ENCODE data around the gene CDH5.
A peak's percentile ranks its signal among the peaks of the same experiment; 100 is the strongest.
"Not testable (repeated sequence)": the region's sequence is repeated elsewhere in the genome, so short reads cannot be mapped to it uniquely, and the experiment has no call there.

The CDH5 gene, protein sequence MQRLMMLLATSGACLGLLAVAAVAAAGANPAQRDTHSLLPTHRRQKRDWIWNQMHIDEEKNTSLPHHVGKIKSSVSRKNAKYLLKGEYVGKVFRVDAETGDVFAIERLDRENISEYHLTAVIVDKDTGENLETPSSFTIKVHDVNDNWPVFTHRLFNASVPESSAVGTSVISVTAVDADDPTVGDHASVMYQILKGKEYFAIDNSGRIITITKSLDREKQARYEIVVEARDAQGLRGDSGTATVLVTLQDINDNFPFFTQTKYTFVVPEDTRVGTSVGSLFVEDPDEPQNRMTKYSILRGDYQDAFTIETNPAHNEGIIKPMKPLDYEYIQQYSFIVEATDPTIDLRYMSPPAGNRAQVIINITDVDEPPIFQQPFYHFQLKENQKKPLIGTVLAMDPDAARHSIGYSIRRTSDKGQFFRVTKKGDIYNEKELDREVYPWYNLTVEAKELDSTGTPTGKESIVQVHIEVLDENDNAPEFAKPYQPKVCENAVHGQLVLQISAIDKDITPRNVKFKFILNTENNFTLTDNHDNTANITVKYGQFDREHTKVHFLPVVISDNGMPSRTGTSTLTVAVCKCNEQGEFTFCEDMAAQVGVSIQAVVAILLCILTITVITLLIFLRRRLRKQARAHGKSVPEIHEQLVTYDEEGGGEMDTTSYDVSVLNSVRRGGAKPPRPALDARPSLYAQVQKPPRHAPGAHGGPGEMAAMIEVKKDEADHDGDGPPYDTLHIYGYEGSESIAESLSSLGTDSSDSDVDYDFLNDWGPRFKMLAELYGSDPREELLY

DNA sequence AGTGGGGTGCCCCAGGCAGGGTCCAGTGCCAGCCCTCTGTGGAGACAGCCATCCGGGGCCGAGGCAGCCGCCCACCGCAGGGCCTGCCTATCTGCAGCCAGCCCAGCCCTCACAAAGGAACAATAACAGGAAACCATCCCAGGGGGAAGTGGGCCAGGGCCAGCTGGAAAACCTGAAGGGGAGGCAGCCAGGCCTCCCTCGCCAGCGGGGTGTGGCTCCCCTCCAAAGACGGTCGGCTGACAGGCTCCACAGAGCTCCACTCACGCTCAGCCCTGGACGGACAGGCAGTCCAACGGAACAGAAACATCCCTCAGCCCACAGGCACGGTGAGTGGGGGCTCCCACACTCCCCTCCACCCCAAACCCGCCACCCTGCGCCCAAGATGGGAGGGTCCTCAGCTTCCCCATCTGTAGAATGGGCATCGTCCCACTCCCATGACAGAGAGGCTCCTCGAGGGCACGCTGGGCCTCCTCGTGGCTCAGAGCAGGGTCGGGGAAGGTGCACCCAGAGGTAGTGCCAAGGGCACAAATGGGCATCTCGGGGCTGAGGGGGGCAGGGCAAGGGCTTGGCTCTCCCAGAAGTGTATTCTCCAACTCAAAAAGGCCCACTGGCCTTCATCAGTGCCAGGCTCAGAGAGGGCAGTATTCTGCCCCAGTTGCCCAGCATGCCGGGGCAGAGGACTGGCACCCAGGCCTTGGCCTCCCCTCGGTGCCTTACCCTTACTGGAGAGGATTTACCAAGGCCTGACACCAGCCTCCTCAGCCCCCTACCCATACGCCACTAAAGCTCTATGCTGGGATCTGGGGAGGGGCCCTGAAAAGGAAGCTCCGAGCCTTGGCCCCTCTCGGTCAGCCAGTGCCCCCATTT lies at the start of gene CDH5:
TSS of gene CDH5 (plus strand) at position 259 of the 867 bp plus-strand sequence. CDS start 12,647 bp downstream, outside the sequence.
- no peak for DNase-seq (ENCODE audit: low read depth)

DNA sequence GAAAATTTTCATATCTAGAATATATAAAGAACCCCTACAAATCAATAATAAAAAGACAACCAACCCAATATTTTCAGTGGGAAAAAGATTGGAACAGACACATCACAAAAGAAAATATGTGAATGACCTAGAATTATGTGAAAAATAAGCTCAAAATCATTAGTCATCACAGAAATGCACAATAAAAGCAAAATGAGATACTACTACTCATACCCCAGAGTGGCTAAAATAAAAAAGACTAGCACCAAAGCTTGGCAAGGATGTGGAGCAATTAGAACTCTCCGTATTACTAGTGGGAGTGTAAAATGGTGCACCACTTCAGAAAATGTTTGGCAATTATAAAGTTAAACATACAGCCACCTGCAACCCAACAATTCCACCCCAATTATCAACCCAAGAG lies 48.0 kb upstream of the CDH5 start:
- no peak for DNase-seq (ENCODE audit: low read depth)

DNA sequence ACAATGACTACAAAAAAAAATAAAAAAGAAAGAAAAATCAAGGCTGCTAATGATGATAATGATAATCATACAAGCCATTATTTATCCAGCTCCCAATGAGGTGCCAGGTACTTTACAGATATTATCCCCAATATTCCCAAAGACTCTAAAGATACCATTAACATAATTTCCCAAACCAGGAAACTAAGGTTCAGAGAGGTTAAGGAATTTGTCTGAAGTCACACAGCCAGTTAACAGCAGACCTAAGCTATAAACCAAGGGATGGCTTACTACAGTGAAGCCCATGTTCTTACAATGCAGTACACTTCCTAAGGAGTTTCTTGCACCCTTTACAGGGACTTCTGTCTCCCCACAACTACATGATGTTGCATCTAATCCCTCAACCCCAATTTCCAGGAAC lies 45.7 kb upstream of the CDH5 start:
- DNase-seq (ENCODE audit: low read depth) = no peak

DNA sequence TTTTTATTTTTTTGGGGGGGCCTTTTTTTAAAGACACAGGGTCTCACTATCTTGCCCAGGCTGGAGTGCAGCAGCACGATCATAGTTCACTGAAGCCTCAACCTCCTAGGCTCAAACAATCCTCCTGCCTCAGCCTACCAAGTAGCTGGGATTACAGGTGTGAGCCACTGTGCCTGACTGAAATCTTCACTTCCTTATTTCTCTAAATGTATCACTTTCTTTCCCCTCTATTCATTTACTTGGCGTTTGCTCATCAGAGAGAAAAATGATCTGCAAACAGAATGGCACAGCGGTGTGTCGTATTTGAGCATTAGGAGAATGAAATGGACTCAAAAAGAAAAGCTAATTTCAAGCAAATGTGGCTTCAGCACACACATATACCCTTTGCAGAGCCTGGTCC lies 44.3 kb upstream of the CDH5 start:
- no peak for DNase-seq (ENCODE audit: low read depth)

DNA sequence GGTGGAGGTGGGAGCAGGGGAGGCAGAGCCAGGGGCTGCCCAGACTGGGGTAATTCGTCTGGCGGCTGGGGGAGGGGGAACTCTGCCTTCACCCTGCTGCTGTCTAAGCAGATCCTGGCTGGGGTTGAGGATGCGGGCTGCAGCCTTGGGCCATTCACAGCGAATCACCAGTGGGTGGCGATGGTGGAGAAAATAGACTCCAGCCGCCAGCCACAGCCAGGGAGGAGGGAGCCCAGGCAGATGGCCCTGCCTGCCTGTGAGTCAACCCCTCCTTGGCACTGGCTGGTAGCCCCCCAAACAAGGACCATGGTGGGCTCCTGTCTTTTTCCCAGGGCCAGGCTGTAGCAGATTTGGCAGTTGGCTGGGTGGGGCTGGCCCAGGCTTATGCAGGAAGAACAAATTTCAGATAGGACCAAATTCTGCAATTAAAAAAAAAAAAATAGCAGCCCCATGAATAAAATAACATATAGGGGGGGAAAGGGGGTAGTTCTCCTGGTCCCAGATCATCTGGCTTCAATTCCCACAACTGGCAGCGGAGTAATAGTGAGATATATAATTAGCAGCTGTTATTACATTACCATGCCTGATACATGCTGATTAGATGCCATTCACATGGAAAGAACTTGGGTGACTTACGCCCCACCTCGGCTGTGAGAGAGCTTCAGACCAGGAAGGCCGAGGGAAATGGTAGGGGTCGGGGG lies 41.5 kb upstream of the CDH5 start:
- DNase-seq (ENCODE audit: low read depth) = no peak

DNA sequence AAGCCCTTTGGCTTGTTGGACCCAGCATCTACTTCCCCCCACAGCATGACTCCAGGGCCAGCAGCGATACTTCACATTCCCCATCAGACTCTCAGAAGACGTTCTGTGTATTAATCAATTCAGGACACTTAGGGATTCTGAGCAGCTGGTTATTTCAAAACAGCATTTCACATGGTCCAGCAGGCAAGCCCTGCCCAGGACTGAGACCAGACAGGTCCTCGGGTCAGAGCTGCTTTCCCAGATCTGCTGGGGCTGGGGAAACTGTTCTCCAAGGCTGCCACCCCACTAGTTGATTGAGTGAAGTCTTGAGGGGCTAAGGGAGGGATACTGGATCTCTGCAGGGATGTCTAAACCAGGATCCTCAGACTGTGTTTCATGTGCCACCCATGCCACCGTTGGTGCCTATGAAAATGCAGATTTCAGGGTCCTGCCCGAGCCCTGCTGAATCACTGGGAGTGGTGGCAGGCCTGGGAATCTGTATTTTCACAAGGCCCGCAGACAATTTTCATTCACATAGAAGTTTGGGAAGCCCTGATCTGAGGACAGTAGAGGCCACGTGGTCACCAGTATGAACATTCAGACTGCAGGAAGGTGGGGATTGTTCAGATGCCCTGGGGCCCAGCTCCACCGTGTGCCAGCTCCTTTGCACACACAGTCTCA lies 40.6 kb upstream of the CDH5 start:
- DNase-seq (ENCODE audit: low read depth) = no peak

DNA sequence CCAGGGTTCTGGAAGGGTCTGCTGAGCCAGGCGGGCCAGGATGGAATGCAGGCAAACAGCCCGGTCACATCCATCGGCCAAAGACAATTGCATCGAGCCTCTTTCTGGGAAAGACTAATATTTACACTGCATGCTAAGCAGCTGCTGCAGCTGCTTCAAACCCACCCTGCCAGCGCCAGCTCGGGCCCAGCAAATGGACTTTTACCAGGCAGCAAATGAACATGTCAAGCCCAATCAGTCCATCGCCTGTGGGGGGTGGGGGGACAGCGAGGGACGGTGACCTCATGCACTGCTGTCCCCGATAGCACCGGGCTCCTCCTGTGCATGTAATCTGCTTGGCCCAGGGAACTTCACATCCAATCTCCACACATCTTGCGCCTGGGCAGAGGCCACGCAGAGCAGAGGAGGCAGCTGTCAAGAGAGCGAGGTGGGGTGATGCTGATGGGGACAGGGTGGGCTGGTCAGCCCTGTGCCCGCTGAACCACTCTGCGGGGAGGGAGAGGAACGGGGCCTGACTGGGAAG lies 39.4 kb upstream of the CDH5 start:
- DNase-seq (ENCODE audit: low read depth) = no peak

DNA sequence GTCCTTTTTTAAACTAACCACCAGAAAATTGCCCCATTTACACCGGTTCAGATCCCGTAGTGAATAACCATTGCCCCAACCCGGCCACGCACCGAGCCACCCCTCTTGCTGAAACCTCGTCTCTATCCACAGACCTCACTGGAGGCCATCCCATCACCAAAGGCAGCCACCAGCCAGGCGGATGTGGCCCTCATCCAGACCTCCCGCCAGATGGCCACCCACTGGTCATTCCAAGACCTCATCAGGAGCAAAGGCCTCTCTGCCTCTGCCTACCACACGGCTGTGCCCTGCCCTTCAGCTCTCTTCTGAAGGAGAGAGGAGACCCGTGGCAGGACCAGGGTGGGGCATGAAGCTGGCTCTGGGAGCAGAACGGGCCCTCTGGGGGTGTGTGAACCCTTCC lies 38.2 kb upstream of the CDH5 start:
- DNase-seq (ENCODE audit: low read depth) = no peak

DNA sequence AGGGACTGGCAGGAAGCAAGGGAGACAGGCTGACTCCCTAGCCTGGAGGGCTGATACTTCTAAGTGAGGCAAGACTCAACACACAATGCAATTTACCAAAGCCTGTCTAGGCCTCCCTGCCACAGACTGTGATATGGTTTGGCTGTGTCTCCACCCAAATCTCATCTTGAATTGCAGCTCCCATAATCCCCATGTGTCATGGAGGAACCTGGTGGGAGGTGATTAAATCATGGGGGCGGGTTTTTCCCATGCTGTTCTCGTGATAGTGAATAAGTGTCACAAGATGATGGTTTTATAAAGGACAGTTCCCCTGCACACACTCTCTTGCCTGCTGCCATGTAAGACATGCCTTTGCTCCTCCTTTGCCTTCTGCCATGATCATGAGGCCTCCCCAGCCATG lies 35.0 kb upstream of the CDH5 start:
- DNase-seq (ENCODE audit: low read depth) = not testable (repeated sequence)

DNA sequence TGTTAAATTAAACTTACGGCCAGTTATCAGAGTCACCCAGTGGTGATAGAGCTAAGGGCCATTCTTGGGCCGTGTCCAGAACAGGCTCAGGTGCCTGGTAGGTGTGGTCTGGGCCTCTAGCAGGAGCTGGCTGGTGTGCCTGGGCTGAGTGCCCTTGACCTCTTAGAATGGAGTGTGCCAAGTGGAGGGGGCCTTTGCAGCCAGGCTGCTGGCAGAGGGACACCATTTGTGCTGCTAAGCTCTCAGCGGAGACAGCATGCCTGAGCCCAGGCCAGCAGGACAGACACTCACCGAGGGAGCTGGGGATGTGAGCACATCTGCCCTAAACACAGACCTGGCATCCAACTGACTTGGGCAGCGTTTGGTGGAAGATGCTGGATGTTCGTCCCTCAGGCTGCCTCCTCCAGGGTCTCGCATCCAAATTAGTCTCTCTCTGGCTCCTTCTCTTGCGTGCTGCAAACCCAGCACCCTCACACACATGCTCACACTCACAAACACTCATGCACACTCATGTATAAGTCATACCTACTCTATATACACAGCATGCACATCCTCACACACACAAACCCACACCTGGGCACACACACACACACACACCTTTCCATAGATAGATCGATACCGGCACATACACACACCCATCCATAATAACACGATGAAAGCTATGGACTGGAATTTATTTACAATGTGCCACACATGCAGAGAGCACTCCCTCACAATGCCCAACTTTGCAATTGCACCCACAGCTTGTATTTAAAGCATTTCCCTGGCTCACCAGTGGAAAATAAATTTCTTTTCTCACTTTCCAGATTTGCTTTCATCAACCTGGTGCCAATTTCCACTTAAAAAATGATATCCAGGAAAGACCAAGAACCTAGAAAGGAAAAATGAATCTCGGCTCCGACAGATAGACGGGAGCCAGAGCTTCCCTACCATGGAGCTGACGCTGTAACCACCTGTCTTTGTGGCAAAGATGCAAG lies 33.6 kb upstream of the CDH5 start:
- no peak for DNase-seq (ENCODE audit: low read depth)

DNA sequence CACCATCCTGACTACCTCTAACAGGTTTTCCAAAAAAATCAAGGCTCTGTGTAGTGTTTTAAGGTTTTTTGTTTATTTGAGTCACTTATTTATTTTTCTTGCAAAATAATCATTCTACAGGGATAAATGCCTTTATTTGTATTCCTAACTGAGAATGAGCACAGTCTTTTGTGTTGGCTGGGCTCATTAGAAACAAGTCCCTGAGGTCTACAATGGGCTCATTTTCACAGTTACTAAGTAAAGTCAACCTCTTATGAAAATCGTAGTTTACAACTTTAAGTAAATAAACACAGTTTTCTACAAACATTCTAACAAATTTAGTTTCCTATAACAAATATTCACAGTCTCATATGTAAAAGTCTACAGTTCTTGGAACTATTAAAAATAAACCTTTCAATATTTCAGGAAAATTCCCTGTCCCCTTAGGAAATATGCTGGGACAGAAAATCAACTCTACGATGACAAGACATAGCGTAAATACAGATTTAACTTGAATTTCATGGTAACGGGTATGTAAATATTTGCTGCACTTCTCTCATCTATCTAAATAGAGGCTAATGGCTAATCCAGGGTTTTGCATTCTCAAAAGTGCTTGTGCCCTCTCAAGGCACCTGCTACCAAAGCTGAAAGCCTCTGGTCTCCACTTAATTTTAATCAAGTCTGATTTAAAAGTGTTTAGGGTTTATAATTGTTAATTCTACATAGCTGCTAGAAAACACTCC lies 31.5 kb upstream of the CDH5 start:
- DNase-seq (ENCODE audit: low read depth) = no peak

DNA sequence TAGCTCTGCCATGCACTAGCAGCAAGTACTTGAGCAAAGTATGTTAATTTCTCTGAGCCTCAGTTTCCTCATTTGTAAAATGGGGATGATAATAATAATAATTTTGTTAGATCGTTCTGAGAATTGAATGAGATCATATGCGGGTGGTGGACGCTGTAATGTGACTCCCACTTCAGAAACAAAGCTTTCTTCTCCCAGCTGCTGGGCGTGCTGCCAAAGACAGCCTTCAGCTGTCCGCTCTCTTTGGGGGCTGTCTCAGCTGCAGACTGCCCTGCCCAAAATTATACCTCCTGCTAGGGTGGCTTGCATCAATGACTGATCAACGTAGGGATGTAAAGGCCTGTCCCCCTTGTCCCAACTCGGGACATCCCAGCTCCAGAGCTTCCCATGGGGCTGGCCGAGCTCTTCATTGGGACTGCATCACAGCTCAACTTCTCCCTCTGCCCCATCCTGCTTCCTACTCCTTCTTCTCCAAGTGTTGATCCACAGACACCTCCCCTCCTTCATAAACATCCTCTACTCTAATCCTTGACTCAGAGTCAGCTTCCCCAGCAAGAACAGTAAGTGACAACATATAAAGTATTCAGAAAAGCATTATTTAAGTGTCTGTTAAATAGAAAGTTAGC lies 30.7 kb upstream of the CDH5 start:
- DNase-seq (ENCODE audit: low read depth) = no peak

DNA sequence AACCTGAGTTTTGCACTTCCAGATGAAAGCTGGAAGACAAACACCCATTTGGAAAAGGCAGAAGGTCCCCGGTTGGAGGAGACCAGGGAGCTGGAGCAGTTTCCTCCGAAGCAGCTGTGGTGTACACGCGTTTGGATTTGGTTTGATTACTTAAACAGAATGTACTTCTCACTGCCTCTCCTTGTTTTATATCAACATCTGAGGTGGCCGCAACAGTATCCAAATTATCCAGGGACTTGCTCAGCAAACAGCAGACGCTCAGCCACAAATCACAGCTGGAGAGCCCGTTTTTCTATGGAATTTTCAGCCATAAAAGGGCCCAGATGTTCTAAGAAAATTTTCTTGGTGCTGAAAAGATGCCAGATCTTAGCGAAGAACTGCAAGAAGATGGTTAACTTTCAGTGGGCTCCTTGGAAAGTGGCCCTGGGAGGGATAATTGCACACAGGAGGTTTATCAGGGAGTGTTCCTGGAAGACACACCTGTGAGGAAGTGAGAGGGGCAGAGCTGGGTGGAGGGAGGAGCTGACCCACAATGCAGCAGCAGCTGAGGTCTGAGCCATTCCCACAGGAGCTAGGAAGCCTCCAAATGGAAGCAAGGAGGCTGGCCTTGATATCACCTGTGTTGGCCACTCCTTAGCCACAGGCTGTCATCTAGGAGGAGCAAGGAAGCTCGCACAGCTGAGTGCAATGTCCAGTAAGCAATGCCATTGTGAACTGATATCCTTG lies 28.9 kb upstream of the CDH5 start:
- DNase-seq (ENCODE audit: low read depth) = no peak

DNA sequence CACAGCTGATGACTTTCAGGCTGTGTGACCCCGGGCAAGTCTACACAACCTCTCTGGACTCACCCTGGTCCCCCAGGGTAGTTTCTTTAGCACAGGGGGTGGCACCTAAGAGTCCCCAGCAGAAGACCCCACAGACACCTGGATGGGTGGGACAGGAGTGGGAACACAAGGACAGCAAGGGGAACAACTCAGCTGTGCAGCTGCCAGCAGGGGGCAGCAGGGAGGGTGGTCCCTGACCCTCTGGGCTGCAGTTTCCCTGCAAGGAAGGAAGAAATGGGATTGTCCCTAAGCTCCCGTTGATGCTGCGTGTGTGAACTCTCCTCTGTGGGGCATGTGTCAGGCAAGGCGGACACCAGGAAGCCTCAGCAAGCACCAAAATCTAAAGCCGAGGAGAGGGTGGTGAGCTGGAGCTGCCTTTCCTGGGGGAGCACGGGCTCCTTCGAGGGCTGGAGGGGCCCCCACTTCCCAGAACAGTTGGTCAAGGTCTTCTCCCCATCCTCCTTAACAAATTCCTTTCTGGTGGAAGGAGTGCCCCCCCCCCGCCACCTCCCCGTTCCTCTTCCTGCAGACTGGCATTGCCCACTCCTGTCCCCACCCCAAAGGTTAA lies 24.1 kb upstream of the CDH5 start:
- DNase-seq (ENCODE audit: low read depth) = peak; percentile 8

DNA sequence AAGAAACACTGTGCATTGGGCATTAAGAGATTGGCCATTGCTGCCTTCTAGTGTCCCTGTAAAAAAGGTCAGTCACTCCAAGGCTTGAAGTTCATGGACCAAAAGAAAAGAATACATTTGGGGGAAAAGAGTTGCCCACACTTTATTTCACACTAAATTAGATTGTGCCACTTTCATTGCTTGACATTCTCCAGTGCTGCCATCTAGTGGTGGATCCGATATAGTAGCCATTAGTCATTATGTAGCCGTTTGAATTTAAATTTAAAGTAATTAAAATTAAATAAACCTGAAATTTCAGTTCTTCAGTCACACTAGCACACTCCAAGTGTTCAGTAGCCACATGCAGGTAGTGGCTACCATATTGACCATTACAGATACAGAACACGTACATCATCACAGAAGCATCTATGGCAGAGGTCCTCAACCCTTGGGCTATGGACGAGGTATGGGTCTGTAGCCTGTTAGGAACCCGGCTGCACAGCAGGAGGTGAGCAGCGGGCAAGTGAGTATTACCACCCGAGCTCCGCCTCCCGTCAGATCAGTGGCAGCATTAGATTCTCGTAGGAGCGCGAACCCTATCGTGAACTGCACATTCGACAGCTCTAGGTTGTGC lies 21.9 kb upstream of the CDH5 start:
- DNase-seq (ENCODE audit: low read depth) = peak; percentile 15

DNA sequence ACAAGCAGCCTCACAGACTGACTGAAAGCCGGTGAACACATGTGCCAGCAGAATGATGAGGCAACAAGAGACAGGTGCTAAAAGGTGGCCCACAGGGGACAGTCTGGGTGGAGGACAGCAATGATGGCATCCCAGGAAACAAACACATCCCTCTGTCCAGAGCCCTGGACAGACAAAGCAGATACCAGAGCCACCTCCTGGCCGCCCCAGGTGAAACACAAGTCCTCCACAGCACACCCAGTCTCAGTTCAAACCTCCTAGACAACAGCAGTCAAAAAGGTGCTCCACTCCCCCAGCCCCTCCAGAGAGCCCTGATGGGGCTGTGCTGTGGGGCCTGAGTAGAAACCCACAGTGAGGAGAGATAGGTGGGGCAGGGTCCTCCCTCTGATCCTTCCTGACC lies 20.3 kb upstream of the CDH5 start:
- DNase-seq (ENCODE audit: low read depth) = no peak

DNA sequence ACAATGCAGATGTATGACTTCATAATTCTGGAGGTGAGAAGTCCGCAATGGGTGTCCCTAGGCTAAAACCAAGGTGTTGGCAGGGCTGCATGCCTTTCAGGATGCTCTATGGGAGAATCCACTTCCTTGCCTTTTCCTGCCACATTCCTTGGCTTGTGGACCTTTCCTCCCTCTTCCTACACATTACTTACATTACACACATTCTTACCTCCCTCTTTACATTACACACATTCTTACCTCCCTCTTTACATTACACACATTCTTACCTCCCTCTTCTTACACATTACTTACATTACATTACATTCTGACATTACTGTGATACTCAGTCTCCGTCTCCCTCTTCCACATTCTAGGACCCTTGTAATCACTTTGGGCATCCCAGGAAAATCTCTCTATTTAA lies 14.2 kb upstream of the CDH5 start:
- DNase-seq (ENCODE audit: low read depth) = no peak
